Myocyte (in vitro differentiated cells): ENCODE measurements around the gene IQSEC1. TPM values are rescaled to one million over a fixed set of nuclear protein-coding genes. Genes with fewer than 3 reads are reported as not detected.

Source experiments
- DNase-seq: peaks from one replicate; pipeline ENCODE4 v3.0.0-alpha.2; 2012; ENCODE audit warnings: low read depth
- total RNA-seq: library from RNA; depleted of rRNA; stranded (reverse); fragments of >200 nt; gene quantifications from 2 replicates; pipeline ENCODE4 v1.2.3, GENCODE V29; 2014

Gene IQSEC1
- total RNA-seq, 1 donor from 2014 or later, result 15.6 TPM

DNA sequence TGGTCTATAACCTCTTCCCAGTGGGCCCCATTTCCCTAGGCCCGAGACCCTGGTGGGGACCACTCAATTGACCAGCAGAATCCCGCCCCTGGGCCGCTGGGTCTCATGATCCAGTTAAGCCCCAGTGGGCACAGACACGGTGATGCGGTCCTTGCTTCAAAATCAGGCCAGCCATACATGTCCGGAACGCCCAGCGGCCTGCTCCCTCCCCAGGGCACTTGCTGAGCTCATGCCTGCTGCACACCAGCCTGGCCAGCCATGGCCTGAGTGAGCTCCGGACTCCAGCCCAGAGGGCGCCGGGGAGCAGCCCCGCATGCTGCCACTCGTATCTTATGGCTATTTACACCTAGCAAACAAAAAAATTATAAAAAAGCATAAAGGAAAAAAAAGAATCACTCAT lies 34.4 kb upstream of the IQSEC1 start:
- DNase-seq, result no peak

DNA sequence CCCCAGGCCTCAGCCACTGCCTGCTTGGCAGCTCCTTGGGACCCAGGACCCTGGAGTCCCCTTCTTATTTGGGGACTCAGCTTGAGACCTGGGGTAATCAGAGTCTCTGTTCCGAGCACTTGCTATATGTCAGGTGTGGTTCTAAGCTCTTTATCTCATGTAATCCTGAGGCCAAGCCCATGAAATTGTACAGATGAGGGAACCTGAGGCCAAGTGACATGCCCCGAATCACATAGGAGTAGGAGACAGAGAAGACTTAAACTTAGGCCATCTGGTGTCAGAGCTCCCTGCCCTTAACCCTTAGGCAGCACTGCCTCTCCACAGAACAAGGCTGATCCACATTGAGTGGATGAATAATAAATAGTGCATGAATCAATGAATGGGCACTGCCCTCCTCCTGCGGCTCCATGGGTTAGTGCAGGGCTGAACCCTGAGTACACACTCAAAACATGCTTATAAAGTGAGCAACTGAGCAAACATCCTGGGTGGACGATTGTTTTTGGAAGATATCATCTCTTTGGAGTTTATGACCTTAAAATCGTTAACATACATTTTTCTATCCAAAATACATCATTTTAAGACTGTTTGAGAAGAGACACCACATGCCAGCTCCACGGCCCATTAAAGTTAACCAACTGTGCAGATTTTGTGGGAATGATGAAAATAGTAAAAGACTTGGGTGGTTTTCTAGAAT lies 33.2 kb upstream of the IQSEC1 start:
- no peak for DNase-seq

DNA sequence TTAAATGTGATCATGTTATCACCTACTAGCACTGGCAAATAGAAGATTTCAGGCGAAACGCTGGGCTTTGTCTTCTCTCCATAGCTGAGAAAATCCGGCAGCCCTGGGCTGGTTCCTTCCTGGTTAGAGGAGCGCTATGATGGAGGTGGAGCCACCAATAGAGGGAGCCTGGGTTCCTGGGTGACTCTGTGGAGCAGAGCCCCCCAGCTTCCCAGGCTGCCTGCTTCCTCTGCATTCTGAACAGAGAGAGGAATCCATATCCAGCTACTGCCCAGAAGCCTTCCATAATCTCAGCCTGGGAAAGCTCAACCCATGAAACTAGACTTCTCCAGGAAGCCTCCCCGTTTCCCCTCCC lies 32.6 kb upstream of the IQSEC1 start:
- no peak for DNase-seq

DNA sequence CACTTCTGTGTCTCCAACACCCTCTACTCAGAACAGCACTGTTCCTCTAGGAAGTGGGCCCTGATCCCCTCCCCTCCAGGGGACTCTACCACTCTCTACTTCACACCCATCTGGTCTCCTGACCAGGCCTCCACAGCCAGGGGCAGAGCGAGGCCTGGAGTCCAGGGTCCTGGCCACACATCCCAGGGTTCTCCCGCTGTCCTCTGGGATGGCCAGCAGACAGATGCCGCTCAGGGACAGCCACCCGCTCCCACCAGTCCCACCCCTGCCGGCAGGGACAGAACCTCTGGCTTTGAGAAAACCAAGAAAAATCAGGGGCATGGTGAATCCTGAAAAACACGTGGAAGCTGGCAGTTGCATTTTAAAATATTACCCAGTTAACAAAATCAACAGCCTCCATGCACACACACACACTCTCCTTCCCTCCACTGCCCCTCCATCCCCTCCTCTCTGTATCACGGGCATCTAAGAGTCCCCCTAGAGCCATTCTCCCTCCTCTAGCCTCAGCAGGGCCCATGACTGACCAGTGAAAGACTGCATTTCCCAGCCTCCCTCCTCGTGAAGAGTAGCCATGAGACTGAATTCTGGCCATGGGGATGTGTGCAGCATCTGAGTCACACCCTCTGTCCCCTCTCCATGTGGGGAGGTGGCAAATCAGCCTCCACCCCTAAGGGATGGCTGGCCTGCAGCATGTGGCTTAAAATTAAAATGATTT lies 32.1 kb upstream of the IQSEC1 start:
- no peak for DNase-seq

DNA sequence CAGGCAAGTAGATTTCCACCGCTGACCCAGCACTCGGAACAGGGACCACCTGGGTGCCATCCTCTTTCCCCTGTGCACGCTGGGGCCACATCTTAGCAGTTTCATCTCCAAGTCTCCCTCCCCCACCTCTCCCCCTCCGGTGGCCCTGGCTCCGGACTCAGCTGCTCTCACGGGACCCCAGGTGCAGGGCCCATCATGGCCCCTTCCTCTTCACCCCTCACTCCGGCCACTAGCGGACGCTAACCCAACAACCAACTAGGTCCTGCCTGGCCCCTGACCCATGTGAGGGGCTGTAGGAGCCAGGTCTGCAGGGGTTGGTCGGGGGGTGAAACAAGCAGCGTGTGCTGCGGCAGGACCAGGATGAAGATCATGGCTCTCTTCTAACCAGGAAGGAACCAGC lies 31.3 kb upstream of the IQSEC1 start:
- DNase-seq, result no peak

DNA sequence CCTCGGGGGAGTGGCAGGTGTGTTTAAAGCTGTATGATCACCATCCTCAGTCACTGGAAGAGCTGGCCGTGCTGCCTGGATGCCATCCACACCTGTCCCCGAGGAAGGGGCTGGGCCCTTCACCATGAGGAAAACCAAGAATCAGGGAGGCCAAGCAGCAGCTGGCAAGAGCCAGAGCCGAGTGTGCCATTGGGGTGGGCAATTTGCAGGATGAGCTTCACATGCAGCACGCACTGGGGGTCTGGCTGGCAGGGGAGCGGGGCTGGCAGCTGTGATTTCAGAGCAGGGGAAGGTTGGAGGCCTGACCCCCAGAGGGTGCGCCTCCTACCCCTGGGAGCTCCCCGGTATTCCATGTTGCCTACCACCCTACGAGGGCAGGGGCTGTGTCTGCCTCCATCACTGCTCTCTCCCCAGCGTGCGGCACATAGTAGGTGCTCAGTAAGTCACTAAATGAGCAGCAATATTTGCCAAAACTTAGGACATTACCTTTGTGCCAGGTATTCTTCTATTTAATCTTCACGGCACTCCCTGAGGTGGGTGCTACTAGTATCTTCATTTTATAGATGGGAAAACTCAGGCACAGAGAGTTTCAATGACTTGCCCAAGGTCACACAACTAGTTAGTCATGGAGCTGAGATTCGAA lies 30.3 kb upstream of the IQSEC1 start:
- no peak for DNase-seq

DNA sequence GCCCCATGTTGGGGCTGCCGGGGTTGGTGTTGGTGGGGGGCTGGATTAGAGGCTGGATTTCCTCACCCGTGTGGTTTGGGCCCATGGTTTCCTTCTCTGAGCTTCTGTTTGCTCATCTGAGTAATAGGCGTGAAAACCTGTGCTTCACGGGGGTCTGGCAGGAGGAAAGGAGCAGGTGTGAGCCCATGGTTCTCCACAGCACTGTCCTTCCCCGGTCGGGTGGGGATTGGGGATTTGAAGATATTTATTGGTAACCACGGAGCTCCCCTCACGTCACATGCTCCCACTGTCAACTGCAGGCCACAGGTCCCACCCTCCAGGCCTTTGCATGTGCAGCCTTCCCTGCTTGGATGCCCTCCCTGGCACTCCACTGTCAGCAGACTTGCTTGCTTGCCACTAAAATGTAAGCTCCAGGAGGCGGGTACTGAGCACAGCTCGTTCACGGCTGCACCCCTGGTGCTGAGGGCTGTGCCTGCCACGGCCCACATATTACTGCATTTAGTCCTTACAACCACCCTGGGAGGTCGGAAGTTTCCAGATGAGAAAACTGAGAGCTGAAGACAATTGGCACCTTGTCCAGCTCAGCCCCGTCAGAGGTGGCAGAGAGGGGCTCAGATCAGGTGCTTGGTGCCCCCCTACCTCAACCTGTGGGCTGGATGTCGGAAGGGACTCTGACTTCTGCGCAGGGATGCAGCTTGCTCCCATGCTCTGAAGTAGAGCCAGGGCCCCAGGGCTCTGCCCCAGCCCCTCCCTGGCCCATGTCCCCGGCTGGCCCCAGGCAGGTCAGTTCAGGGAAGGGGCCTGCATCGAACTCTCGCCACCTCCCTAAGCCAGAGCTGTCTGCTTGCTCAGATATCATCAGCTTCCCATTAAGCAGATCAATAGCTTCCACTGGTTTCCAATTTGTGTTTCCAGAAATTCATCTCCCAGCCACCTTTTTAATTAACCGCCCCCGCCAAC lies 29.4 kb upstream of the IQSEC1 start:
- no peak for DNase-seq

DNA sequence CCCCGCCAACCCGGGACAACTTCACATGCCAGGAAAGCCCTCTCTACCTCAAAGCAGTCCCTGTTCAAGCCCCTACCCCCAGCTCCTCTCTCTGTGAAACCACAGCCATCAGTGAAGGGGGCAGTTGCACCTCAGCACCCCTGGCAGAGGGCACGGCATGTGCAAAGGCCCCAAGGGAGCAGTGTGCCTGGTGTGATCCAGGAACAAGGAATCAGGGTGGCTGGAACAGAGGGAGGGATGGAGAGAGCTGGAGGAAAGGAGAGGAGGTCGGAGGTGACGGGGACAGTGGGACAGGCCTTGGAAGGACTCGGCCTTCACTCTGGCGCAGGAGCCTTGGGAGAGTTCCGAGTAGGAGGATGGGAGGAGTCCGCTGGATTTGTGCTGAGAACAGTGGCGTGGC lies 26.5 kb upstream of the IQSEC1 start:
- no peak for DNase-seq

DNA sequence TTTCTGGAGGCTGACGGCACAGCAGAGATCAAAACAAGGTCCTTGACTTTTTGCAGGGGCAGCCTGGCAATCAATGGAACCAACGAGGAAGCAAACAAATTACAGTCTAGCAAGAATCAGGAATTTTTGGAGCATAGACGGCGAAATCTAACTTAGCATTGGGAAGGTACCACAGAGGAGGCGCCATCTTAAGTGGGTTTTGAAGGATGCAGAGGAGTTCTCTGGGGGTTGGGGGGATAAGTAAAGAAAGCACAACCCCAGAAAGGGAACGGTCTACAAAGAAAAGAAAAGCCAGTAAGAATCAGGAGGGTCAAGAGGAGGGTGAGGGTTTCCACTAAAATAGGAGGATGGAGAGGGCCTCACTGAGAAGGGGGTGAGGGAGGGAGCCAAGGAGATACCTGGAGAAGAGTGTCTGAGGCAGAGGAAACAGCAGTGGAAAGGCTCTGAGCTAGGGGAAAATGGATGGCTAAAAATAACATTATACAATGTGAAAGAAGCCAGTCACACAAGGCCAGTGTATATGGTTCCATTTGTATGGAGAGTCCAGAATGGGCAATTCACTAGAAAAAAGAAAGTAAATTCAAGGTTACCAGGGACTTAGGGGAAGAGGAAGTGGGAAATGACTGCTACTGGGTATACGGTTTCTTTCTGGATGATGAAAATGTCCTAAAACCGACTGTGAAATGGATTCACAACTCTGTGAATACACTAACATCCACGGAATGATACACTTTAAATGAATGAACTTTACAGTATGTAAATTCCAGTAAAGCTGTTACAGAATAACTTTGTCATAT lies 25.2 kb upstream of the IQSEC1 start:
- DNase-seq, result no peak

DNA sequence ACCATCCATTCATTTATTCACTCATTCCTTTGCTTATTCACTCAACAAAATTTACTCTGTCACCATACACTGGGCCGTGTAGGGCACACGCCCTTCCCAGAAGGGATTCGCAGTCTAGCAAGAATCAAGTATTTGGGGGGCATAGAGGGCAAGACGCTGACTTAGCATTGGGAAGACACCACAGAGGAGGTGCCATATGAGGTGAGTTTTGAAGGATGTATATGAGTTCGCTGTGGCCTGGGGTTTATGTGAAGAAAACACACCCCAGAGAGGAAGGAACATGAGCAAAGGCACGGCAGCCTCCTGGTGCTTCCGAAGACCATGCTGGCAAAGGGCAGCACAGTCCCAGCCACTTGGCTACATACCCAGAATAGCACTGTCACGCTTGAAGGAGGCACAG lies 23.1 kb upstream of the IQSEC1 start:
- DNase-seq, result no peak

DNA sequence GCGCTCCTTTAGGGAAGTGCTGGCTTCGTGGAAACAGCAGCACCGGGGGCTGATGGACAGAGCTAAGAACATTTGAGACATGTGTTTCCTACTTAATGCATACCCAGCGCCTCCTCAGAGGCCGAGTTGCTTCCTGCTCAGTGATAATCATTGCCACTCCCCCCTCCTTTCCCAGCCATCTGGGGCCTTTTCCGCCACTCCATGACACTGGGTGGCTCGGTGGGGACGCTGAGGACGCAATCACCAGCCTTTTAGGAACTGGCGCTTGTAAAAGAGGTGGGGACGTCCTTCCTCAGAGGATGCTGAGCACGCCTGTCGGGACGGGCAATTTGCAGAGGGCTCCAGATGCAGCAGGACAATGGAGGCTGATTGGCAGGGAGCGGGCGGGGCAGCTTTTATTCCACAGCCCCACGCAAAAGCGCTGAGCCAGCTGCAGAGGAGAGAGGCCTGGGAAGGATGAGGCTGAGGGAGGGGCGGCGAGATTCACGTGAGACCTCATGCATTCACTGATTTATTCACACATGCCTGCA lies 22.2 kb upstream of the IQSEC1 start:
- no peak for DNase-seq

DNA sequence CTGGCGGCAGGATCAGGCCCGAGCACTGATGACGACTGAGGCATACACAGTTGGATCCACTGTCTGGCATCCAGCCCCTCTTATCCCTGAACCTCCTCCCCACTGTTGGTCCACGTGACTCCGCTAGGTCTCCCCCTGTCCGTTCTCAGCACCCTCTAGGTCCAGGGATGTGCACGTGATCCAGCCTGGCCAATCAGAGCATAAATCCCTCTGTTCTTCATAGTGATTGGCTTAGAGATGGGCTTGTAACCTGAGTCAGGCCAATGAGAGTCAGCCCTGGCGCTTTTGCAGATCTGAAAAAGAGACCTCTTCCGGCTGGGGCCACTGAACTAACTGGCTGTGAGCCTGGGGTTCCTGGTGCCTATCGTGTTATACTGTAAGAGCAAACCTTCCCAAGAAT lies 20.5 kb upstream of the IQSEC1 start:
- no peak for DNase-seq

DNA sequence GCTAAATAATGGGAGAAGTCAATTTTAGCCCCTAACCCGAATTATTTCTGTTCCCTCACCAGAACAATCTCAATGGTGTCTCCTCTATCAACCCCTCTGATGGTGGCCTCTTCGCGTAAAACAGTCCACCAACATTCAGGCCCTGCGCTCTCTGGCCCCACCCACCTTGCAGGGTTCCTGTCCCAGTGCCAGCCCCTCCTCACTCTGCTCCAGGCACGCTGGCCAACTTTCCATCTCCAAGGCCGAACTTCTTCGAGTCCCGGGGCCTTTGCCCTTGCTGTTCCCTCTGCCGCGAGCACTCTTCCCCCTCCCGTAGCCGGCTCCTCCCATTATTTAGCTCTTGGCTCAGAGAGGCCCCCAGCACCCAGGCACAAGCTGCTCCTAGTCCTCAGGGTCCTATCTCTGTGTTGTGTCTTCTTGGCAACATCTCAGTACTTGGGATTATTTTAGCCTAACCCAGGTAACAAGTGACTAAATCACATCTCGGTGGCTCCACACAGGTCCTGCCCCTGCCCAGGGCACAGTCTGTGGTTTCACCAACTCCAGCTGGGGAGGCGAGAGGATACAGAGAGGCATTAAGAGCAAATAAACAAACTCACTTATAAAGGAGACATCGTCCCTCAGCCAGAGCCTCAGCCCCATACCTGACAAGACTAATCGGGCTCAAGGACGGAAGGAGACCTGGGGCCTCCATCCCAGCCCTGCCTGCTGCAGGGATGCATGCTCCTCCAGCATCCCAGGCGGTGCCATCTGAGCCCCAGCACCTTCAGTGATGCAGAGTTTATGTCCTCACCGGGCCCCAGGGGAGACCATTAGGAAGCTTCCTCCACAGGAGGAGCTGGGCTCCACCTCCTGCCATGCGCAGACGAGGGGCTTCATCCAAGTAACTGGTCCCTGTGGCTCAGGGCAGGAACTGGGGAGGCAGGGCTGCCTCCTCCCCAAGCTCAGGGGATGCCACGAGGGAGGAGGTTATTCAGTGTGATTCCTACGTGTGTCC lies 19.7 kb upstream of the IQSEC1 start:
- DNase-seq, result no peak

DNA sequence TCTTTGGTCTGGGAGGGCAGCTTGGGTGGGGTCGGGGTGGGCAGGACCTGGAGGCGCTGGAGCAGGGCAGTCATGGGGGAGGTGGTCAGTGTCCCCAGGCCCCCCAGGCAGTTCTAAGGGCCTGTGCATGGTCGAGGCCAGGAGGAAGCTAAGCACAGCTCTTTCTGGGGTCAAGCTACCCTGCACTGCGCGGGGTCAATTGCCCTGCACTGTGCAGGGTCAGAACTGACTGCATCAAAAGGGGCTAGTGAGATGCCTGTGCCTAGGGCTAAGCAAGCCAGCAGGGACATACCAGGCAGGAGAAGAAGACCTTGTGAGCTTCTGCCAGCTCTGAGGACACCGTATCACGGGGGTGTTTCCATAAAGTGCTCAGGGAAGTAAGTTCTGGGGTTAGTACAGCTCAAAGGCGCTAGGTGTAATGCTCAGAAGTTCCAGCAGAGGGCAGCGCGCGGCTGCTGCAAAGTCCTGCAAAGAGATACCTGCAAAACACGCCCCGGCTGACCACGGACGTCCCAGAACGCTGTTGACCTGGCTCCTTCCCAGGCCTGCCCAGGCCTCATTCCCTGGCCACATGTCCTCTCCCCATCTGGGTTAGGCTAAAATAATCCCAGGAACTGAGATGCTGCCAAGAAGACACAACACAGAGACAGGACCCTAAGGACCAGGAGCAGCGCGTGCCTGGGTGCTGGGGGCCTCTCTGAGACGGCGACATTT lies 18.8 kb upstream of the IQSEC1 start:
- DNase-seq, result peak; percentile 70

DNA sequence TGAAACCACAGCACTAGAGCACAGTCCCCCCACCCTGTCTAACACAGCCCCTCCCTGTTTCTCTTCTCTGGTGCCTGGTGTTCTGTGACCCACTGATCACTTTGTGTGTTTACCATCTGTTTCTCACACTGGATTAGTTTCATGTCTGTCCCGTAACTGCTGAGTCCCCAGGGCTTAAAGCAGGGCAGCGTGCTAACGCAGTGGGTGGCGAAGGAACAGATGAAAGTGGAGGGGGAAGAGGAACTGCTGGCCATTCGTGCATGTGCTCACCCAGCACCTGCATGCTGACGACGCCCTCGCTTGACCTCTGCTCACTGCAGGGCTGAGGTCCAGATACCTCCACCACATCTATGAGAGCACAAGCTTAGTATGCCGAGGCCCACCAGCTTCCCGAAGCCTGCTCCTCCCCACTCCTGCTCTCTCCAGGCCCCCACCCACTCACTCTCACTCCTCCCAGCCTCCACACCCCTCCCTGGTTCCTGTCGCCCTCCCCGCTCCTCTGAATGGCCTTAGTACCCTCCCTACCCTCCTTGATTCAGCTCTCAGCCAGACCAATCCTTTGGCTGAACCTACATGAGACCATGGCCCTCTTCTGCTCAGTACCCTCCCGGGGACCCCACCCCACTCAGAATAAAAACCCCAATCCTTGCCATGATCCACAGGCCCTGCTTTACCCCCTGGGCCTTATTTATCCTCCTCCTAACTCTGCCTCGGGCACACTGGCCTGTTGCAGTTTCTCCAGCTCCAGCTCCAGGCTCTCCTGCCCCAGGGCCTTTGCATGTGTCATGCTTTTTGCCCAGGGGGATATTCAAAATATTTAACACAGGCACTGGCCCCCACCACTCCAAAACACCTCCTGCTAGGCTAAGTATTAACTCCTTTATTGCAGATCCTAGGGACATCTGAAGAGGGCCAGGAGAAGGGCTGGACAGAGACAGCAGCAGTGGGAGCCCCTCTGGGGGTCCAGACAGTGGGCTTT lies 15.1 kb upstream of the IQSEC1 start:
- no peak for DNase-seq

DNA sequence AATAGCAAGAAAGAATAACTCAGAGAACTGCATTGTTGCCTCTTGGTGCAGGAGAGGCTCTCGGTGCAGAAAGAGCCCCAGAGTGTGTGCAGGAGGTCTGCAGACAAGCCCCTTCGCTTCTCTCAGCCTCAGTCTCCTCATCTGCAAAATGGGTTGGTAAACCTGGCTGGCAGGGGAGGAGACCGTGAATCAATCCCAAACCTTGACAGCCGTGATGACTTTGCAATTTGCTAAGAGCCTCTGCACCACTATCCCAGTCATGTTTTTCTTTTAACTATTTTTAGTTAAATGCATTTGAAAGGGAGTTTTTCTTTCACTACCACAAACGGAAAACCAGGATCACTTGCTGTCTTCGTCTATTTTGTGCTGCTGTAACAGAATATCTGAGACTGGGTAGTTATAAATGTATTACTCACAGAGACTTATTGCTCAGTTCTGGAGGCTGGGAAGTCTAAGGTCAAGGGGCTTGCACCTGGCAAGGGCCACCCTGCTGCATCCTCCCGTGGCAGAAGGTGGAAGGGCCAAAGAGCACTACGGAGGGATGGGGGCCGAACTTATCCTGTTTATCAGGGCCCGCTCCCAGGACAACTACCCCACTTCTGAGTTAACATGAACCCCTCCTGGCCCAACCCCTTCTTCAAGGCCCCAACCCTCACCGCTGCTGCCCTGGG lies 14.2 kb upstream of the IQSEC1 start:
- DNase-seq, result no peak

DNA sequence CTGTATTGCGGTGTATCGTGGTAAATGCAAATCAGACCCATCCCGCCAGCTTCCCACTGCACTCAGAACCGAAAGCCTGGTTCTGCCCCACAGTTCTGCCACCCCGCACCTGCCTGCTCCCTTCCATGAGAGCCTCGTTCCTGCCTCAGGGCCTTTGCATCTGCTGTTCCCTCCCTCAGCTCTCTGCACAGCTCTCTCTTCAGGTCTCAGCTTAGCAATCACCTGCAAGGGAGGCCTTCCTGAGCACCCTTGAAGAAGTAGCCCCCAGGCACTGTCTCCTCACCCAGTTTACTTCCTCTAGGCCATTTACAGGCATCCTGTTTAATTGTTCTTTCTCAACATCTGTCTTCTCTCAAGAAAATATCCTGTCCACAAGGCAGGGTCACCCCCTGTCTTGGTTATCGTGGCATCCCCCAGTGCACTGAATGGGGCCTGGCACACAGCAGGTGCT lies 13.3 kb upstream of the IQSEC1 start:
- DNase-seq, result no peak
